Measurements from ENCODE around the gene ING1. TPM values are rescaled to one million over a fixed set of nuclear protein-coding genes. Genes with fewer than 3 reads are reported as not detected.
A peak's percentile ranks its signal among the peaks of the same experiment; 100 is the strongest.
"Not testable (repeated sequence)": the region's sequence is repeated elsewhere in the genome, so short reads cannot be mapped to it uniquely, and the experiment has no call there.

ING1 gene
- total and polyA plus RNA-seq, 2 donors from 2014 or later = 7.8 to 12.4 TPM

DNA sequence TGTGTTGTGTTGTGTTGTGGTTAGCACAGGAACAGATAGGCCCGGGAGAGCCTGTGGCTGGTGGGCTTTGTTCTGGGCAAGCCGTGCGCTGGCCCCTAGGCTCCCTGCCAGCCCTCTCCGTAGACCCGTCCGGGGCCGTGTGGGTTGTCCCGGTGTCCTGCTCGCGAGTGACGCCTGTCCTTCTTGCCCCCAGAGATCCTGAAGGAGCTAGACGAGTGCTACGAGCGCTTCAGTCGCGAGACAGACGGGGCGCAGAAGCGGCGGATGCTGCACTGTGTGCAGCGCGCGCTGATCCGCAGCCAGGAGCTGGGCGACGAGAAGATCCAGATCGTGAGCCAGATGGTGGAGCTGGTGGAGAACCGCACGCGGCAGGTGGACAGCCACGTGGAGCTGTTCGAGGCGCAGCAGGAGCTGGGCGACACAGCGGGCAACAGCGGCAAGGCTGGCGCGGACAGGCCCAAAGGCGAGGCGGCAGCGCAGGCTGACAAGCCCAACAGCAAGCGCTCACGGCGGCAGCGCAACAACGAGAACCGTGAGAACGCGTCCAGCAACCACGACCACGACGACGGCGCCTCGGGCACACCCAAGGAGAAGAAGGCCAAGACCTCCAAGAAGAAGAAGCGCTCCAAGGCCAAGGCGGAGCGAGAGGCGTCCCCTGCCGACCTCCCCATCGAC, 5.7 kb downstream of the ING1 start:
- Histone ChIP-seq H3K9me3 (ENCODE audit: control insufficient read depth in 2 of 3, insufficient read depth in 1 of 3, low read length in 3 of 3) (no peaks in the 10 kb centered on the region), H3K36me3 (ENCODE audit: control insufficient read depth in 2 of 3, insufficient read depth in 3 of 3, low read length in 3 of 3) (peaks cover 0 to 7% (median 7%) of the 10 kb centered on the region in 3 donors), H3K9ac (ENCODE audit: low read length in 3 of 3) (no peak overlapping the region), H3K27ac (ENCODE audit: low read depth in 2 of 2, low read length in 2 of 2) (no peak overlapping the region), H3K27me3 (ENCODE audit: control insufficient read depth, insufficient read depth, low read length) (no peaks in the 10 kb centered on the region), H3K4me1 (ENCODE audit: control insufficient read depth in 2 of 3, insufficient read depth in 2 of 3, low read depth in 1 of 3, low read length in 3 of 3) (peaks cover 3 to 7% (median 5%) of the 10 kb centered on the region in 3 donors), H3K4me3 (ENCODE audit: low read length in 3 of 3) (no peak overlapping the region)
- FAIRE-seq = no peak
- intact Hi-C loops (cut with DNase I) = no loop called here
- peak in 1 of 5 donors; percentile 75 for DNase-seq
- no peak for TF ChIP-seq CTCF (IDR thresholded peaks at IDR 0.05; ENCODE audit: borderline replicate concordance, extremely low read depth, insufficient read depth)

GRCh38 chr13:110722971-110723370, 9.5 kb downstream of the ING1 start:
- H3K27ac ChIP-seq (ENCODE audit: low read depth in 2 of 2, low read length in 2 of 2) = no peak overlapping the region
- no peak for TF ChIP-seq CTCF (IDR thresholded peaks at IDR 0.05; ENCODE audit: borderline replicate concordance, extremely low read depth, insufficient read depth)
- no peak overlapping the region for H3K9ac ChIP-seq (ENCODE audit: low read length in 3 of 3)
- peaks cover 0 to 3% (median 0%) of the 10 kb centered on the region in 3 donors for H3K4me1 ChIP-seq (ENCODE audit: control insufficient read depth in 2 of 3, insufficient read depth in 2 of 3, low read depth in 1 of 3, low read length in 3 of 3)
- FAIRE-seq (no peak), DNase-seq (no peak)
- peaks cover 0 to 7% (median 7%) of the 10 kb centered on the region in 3 donors for H3K36me3 ChIP-seq (ENCODE audit: control insufficient read depth in 2 of 3, insufficient read depth in 3 of 3, low read length in 3 of 3)
- H3K27me3 ChIP-seq (ENCODE audit: control insufficient read depth, insufficient read depth, low read length) = no peaks in the 10 kb centered on the region
- no peaks in the 10 kb centered on the region for H3K9me3 ChIP-seq (ENCODE audit: control insufficient read depth in 2 of 3, insufficient read depth in 1 of 3, low read length in 3 of 3)
- H3K4me3 ChIP-seq (ENCODE audit: low read length in 3 of 3) = no peak overlapping the region
- intact Hi-C loops (cut with DNase I) = loop anchor here (10.0 kb wide), 1 partner anchor 72 kb away; no protein-coding TSS in a partner anchor

DNA sequence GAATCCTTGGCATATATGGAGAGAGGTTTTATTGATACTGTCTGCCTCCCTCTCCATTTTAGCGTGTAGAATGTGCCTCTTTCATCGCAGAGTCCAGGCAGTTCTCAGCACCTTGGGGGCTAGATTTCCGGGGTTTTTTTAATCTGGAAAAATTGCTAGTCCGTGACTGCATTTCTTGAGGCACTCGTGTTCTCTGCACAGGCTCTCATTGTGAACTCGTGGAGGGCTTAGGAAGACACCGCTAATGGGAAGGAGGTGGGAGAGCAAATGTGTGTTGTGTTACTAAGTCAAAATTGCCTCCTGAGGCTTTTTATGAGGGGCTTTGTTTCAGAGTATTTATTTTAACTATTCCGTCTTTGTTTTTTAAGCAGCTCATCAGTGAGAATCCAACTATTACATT, 10.1 kb downstream of the ING1 start:
- TF ChIP-seq CTCF (IDR thresholded peaks at IDR 0.05; ENCODE audit: borderline replicate concordance, extremely low read depth, insufficient read depth) = no peak
- Histone ChIP-seq H3K36me3 (ENCODE audit: control insufficient read depth in 2 of 3, insufficient read depth in 3 of 3, low read length in 3 of 3) (peaks cover 0 to 7% (median 7%) of the 10 kb centered on the region in 3 donors), H3K9ac (ENCODE audit: low read length in 3 of 3) (no peak overlapping the region), H3K9me3 (ENCODE audit: control insufficient read depth in 2 of 3, insufficient read depth in 1 of 3, low read length in 3 of 3) (no peaks in the 10 kb centered on the region), H3K27me3 (ENCODE audit: control insufficient read depth, insufficient read depth, low read length) (no peaks in the 10 kb centered on the region), H3K4me3 (ENCODE audit: low read length in 3 of 3) (no peak overlapping the region), H3K4me1 (ENCODE audit: control insufficient read depth in 2 of 3, insufficient read depth in 2 of 3, low read depth in 1 of 3, low read length in 3 of 3) (no peaks in the 10 kb centered on the region), H3K27ac (ENCODE audit: low read depth in 2 of 2, low read length in 2 of 2) (no peak overlapping the region)
- peak in 1 of 5 donors; percentile 37 for DNase-seq
- intact Hi-C loops (cut with DNase I) = loop anchor here (10.0 kb wide), 1 partner anchor 71 kb away; no protein-coding TSS in a partner anchor
- no peak for FAIRE-seq

DNA sequence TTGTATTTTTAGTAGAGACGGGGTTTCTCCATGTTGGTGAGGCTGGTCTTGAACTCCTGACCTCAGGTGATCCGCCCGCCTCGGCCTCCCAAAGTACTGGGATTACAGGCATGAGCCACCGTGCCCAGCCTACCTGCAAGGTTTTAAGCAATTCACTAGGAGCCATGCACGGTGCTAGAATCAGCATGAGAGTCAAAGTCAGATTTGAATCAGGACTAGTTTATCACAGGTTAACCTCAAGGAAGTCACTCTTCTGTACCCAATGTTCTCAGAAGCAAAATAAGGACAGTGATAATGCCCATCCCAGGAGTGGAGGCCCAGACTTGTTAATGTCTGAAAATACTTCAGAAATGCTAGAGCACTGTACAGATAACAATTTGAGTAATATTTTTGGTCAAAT, 12.7 kb downstream of the ING1 start:
- not testable (repeated sequence) for H3K4me3 ChIP-seq (ENCODE audit: low read length in 3 of 3); H3K27ac ChIP-seq (ENCODE audit: low read depth in 2 of 2, low read length in 2 of 2); H3K9ac ChIP-seq (ENCODE audit: low read length in 3 of 3); DNase-seq; H3K27me3 ChIP-seq (ENCODE audit: control insufficient read depth, insufficient read depth, low read length); H3K4me1 ChIP-seq (ENCODE audit: control insufficient read depth in 2 of 3, insufficient read depth in 2 of 3, low read depth in 1 of 3, low read length in 3 of 3); H3K9me3 ChIP-seq (ENCODE audit: control insufficient read depth in 2 of 3, insufficient read depth in 1 of 3, low read length in 3 of 3); FAIRE-seq; H3K36me3 ChIP-seq (ENCODE audit: control insufficient read depth in 2 of 3, insufficient read depth in 3 of 3, low read length in 3 of 3)
- intact Hi-C loops (cut with DNase I) = loop anchor here (10.0 kb wide), 1 partner anchor 69 kb away; no protein-coding TSS in a partner anchor
